H4 (cell line): ENCODE data around the gene ANKRD6. TPM values are rescaled to one million over a fixed set of nuclear protein-coding genes. Genes with fewer than 3 reads are reported as not detected.

Experiments used
- DNase-seq: peaks from one replicate; pipeline ENCODE4 v3.0.0-alpha.2; 2015; ENCODE audit warnings: low spot score
- total RNA-seq: library from RNA; depleted of rRNA; stranded (reverse); fragments of >200 nt; shearing (Covaris generic); gene quantifications from 2 replicates; pipeline ENCODE4 v1.2.3, GENCODE V29; 2014

Gene ANKRD6
- total RNA-seq, 1 experiment from 2014 or later: 3.4 TPM

DNA sequence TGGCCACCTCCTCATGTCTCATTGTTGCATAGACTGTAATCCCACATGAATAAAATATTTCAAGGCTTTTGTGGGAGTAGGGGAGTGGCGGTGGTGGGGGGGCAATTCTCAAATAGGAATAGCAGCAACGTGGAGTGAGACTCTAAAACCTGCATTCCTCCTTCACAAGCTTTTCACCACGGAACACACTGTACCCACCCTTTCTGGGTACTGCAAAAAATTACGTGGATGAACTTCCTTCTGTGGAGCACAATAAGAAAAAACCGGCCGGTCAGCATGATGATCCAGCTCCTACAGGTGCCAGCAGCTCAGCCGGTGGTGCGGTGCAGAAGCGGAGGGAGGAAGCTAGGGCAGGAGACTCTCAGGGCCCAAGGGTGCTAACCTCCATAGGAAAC, 19.9 kb upstream of the ANKRD6 start:
- no peak for DNase-seq

GRCh38 chr6:89414215-89414614, 18.7 kb upstream of the ANKRD6 start:
- no peak for DNase-seq

DNA sequence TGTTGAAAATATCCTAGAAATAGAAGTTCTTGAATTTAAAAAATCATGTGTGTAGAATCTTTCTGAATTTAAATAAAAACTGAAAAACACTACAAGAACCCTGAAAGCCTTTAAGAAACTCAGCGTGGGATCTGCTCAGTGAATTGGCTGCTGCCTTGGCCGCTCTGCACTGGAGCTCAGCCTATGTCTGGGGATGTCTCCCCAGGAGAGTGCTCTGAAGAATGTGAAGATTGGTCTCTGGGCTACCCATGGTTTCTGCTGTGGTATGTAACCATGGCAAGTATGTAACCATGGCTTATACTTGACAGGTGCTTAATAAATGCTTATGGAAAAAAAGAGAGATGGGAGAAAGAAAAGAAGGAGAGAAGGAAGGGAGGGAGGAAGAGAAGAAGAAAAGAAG, 17.8 kb upstream of the ANKRD6 start:
- DNase-seq: no peak

DNA sequence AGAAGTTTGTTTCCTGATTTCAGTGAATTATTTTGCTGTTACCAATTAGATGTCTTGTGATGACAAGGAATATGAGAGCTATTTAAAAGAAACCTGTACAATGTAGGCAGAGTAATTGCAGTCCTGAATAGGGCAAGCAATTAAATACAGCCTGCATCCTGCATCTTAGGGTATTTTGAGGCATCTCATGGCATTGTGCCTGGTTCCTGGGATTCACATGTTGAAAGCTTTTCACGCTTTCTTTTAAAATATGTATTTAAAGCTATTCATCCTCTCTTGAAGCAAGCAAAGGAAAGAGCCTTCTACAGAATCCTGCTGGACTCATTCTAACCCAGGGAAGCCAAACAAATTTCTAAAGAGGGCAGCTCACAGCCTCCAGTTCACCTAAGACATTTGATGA, 16.2 kb upstream of the ANKRD6 start:
- no peak for DNase-seq

DNA sequence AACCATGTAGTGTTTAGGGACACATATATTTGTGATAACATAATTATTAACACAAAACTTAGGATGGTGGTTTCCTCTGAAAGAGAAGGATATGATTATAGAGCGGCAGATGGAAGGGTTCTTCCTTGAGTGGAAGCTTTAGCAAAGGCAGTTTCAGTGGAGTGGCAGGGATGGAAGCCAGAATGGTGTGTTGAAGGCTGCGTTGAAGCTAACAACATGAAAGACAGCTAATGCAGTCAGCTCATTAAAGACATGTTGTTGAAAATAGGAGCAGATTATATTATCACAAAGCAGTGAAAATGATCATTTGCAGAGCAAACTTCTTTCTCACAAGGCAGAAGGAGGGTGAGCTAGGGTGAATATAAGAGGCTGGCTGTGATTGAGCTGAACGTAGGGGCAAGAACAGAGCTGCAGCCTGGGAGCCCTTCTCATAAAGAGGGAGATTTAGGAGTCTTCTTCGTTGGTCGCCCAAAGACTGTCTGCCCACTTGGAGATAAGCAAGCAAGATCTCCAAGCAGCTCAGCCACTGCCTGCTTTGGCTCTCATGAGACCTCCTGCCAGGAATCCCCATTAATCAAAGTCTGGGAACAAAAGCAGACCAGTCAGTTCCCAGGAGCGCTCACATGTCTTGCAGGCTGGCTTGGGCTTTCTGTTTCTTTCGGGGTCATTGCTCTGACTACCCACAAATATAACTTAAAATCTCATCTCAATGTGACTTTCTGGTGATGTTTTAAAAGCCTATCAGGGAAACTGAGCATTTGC, 2.6 kb upstream of the ANKRD6 start:
- DNase-seq: no peak

GRCh38 chr6:89433252-89434149, 549 bp downstream of the ANKRD6 start:
- no peak for DNase-seq

DNA sequence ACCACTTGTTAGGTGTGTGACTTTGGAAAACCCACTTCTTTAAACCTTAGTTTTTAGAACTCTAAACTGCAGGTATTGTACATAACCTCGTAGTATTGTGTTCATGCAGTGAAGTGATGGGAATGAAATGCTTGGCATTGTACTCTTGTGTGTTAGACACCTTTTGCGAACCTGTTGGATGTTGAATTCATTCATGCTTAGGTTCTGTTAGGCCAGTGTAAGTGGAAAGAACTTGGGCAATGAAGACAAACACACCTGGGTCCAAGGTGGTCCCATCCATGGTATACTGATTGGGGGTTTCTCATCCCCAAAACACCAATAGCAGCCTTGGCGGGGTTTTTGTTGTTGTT, 1.2 kb downstream of the ANKRD6 start:
- DNase-seq: no peak

DNA sequence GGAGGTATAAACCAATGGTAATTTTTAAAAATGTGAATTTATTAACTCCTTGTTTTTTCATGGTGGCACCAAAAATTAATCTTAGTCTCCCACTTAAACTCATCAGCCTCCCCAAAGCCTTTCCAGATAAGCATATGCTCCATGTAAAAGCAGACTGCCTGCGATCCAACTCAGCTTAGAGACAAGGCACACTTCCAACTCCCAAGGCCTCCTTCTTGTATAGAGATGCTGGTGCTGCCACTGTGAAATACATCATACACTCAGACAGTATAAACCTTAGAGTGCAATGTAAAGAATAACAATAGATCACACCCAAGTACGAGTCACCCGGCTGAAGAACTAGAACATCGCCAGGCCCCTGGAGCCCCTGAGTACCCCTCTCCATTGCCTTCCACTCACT, 2.0 kb downstream of the ANKRD6 start:
- no peak for DNase-seq

DNA sequence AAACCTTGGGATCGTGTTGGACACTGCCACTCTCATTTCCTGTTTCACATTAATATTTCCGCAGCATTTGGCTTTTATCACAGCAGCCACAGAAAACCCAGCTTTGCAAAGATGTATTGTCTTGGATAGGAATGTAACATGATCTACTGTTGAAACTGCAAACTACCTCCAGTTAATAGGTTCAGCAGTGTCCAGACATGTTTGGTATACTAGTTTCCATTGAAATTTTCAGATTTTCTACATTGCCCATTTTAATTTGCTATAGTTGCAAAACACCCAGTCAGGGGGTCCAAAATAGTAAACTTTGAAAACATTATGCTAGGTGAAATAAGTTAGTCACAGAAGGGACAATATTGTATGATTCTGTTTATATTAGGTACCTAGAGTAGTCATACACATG, 3.3 kb downstream of the ANKRD6 start:
- no peak for DNase-seq

DNA sequence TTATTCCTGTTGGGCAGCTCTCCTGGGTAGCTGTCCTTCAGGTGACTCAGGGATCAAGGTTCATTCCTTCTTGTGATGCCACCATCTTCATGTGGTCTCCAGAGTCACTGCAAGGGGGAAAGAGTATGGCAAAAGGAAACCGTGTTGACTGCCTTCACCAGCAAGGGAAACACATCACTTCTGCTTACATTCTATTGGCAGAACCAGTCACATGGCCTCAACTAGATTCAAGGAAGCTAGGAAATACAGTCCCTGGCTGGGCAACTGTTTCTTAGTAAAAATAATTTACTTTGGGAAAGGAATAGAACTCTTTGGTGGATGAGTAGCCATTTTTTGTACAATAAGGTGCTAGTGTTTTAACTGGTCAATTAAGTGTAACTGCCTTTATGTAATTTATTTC, 5.3 kb downstream of the ANKRD6 start:
- DNase-seq: no peak

DNA sequence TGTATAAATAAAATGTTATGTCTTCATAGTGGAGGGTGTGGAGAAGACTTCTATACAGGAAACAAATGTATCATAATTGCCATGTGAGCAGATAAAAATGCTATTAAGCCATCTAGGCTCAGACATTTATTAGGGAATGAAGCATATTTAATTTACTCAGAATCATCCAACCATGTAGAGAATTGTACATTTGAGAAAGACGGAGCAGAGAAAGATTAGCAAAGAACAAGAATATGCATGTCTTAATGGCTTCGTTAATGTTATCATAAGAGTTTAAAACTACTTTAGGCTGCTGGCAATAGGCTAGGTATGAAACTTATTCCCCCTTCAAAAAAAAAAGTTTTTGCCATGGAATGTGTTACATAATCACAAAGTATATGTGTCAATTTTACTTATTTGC, 6.1 kb downstream of the ANKRD6 start:
- DNase-seq: no peak

DNA sequence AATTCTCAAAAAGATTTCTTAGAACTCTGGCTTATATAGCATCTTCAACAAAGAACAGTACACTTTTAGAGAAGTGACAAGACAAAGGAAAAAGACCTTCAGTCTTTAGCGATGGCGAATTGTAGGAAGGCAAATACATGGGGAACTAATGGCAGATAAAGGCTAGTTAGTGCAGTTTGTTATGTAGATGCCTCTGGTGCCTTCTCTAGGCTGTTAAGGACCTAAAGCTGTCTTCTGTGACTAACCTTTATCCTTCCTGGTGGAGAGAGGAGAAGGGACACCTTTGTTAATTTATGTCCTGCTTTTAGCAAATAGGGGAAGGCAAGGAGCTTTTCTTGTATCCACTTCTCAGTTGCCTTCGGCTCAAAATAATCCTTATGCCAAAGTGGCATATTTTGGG, 7.2 kb downstream of the ANKRD6 start:
- no peak for DNase-seq

DNA sequence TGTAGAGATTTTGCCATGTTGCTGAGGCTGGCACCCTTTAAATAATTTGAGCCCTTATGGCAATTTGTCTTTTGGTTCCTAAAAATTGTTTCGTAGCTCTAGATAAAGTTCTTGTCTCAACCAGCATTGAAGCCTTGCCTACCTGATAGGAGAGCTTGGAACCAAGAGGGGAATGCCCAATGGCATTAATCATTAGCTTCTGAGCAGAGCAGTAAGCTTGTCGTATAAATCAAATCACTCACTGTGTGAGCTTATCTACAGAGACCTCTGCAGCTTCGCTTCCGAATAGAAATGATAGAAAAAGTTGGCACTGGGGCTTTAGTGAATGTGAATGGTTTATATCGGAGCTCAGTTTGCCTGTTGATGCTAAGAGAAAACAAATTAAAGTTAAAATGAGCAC, 10.7 kb downstream of the ANKRD6 start:
- no peak for DNase-seq

DNA sequence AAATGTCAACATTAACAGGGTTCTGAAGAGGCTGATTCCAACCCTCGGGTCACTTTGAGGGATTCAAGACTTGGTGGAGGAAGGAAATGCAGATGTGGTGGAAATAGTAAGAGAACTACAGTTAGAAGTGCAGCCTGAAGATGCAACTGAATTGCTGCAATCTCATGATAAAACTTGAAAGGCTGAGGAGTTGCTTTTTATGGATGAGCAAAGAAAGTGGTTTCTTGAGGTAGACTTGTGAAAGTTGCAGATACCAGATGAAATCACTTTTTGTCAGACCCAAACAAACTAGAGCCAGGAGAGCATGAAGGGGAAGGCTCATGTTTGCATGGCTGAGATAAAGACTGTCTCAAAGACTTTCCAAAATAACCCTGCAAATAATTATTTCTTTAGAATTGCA, 16.2 kb downstream of the ANKRD6 start:
- DNase-seq: no peak

- DNase-seq: no peak
Observed at GRCh38 chr6:89452281-89452680, 19.3 kb downstream of the ANKRD6 start.

GRCh38 chr6:89454300-89454699, 21.3 kb downstream of the ANKRD6 start:
- DNase-seq: no peak

DNA sequence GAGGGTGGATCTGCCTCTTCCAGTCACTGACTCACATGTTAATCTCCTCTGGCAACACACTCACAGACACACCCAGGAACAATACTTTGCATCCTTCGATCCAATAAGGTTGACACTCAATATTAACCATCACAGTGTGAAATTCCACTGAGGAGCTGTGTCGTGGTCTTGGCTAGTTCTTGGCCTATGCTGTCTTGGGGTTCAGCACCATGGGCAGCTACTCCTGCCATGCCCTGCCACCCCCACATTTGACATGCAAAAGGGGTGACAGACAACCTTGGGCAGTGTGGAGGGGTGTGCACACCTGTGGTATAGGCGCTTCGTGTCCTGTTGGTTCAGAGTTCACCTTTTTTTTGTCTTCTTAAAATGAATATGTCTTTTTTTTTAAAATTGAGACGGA, 25.8 kb downstream of the ANKRD6 start:
- DNase-seq: no peak

DNA sequence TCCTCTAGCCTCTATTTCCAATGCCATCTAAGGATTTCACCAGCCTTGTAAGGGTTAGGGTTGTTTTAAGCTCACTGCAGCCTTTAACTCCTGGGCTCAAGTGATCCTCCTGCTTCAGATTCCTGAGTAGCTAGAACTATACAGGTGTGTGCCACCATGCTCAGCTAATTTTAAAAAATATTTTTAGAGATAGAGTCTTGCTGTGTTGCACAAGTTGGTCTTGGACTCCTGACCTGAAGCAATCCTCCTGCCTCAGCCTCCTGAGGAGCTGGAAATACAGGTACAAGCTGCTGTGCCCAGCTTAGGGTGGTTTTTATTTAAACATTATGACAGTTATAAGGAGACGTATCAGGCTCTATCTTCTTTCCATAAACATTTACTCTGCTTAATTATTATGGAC, 26.5 kb downstream of the ANKRD6 start:
- no peak for DNase-seq

GRCh38 chr6:89460713-89461112, 27.8 kb downstream of the ANKRD6 start:
- no peak for DNase-seq

- no peak for DNase-seq
Observed at GRCh38 chr6:89462503-89462902, 29.6 kb downstream of the ANKRD6 start.

DNA sequence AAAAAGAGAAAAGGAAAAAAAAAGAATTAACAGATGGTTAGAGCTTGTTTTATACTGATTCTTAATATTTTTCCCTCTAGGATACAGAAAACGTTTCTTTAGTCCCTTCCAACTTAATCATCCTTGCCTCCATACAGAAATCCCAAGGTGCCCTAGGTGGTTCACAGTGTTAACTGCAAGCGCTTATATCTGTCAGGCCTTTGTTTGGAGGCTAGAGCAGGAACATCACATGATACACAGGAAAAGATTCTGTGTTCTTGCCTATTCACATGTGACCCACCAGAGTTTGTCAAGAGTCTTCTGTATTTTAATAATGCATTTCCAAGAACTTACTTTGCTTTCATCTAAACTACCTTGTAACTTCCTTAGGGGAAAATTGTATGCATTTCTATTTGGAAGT, 31.3 kb downstream of the ANKRD6 start:
- no peak for DNase-seq

DNA sequence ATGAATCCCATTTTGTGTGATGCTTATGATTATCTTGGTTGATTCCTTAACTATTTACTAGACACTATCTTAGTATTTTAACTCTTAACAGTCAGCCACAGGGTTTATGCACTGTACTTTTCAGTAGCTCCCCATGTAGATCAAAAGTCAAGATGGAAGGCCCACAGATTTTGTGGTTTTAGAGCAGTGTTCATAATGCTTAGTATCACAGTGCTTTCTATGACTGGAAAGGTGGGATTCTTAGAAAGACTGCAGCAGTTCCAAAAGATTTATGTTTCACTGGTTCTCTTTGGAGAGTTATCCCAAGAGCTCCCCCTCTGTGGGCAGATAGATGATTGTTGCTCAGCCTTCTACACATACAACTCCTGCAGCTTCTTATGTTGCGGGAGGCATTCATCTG, 34.5 kb downstream of the ANKRD6 start:
- DNase-seq: no peak

DNA sequence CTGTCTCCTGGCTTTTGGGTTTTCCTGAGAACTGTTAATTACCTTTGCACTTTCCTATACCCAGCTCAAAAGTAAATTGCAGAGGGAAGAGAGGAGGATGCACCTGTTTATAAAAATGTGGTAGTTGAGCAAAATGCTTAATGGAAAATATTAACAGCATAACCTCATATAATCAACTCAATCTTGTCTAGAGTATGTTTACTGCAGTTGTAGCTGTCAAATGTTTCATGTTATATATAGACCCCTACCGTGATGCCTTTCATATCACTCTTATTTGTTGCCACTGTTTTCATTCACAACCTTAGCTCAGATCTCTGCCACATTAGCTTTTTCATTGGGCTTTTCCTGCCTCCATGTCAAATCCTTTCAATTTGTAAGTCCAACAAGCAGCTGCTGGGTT, 36.0 kb downstream of the ANKRD6 start:
- no peak for DNase-seq
